NB4 (cell line): ENCODE data around the gene MGRN1.
"Not testable (repeated sequence)": the region's sequence is repeated elsewhere in the genome, so short reads cannot be mapped to it uniquely, and the experiment has no call there.

Experiments used
- DNase-seq: peaks from one replicate; pipeline ENCODE4 v3.0.0; 2010; ENCODE audit warnings: low read depth
- H3K4me3 ChIP-seq: one replicate; pipeline ENCODE4 v1.5.1; 2011; ENCODE audit warnings: mild to moderate bottlenecking, low read depth, low read length, moderate library complexity
- CTCF ChIP-seq: IDR thresholded peaks from one replicate; pipeline ENCODE4 v1.5.1; 2012; ENCODE audit warnings: low read depth, low read length
- MAX ChIP-seq: IDR thresholded peaks from 2 replicates; pipeline ENCODE4 v1.6.1; 2011; ENCODE audit warnings: low read depth, low read length
- MYC ChIP-seq: IDR thresholded peaks from 2 replicates; pipeline ENCODE4 v1.6.1; 2011; ENCODE audit warnings: low read depth, low read length
- POLR2A ChIP-seq: IDR thresholded peaks from 2 replicates; pipeline ENCODE4 v1.6.1; 2011; ENCODE audit warnings: mild to moderate bottlenecking; ENCODE audit not compliant: insufficient read length; ENCODE audit errors: extremely low read depth

Gene MGRN1

GRCh38 chr16:4737545-4737944, 112.9 kb downstream of the MGRN1 start:
- no peak overlapping the region for H3K4me3 ChIP-seq
- DNase-seq, result no peak
- no peak for TF ChIP-seq POLR2A
- TF ChIP-seq CTCF, result no peak
- TF ChIP-seq MAX, result no peak
- TF ChIP-seq MYC, result no peak

GRCh38 chr16:4738370-4738769, 113.7 kb downstream of the MGRN1 start:
- H3K4me3 ChIP-seq, result not testable (repeated sequence)

More at GRCh38 chr16:4738370-4738769, 113.7 kb downstream of the MGRN1 start:
- DNase-seq, result not testable (repeated sequence)
